Measurements from ENCODE around the gene HEATR5B.

DNA sequence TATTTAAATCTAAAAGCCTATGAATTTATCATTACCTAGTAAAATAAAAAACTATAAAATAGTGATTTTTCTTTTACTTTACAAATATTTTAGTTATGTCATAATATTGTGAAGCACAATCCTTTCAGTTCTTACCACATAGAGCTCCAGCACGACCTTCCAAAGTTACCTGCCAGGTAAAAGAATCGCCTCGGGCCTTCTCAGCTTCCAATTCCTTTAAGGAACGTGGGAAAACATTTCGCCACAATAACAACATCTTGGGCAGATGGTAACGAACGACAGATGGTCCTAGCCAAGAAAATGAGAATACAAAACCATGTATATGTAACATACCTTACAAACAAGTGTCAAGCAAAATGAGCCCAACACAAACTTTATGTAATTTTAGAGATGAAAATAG is 23.7 kb downstream of the HEATR5B start:
- TF ChIP-seq ZNF175 (CRISPR knock-in tag; IDR thresholded peaks at IDR 0.05; ENCODE audit: low read depth) (no peak), POLR2A (conservative IDR thresholded peaks at IDR 0.05) (no peak), FOXK1 (CRISPR knock-in tag; IDR thresholded peaks at IDR 0.05; ENCODE audit: borderline replicate concordance) (no peak), FOXA1 (IDR thresholded peaks at IDR 0.05; ENCODE audit: borderline replicate concordance) (no peak), DNMT1 (IDR thresholded peaks at IDR 0.05) (no peak)
